Measurements from ENCODE around the gene MACROD2. TPM values are rescaled to one million over a fixed set of nuclear protein-coding genes. Genes with fewer than 3 reads are reported as not detected.

MACROD2 gene
- total RNA-seq, 4 donors from 2014 or later: 2.1 to 28.1 (median 12.6) TPM

- Histone ChIP-seq H3K4me1 (no peaks in the 10 kb centered on the region), H3K27ac (no peak overlapping the region), H3K4me3 (no peak overlapping the region), H3K36me3 (no peaks in the 10 kb centered on the region), H3K9me3 (no peaks in the 10 kb centered on the region), H3K27me3 (no peaks in the 10 kb centered on the region)
- intact Hi-C loops (cut with DNase I; ENCODE audit: low total_unique reads): no loop called here
- TF ChIP-seq POLR2A (IDR thresholded peaks at IDR 0.05) (no peak), CTCF (IDR thresholded peaks at IDR 0.05) (no peak)
- no peak for DNase-seq
Measured at GRCh38 chr20:14700639-14700960, 705.3 kb downstream of the MACROD2 start.

GRCh38 chr20:14701326-14701725 is 706.0 kb downstream of the MACROD2 start:
- no peak for TF ChIP-seq POLR2A (IDR thresholded peaks at IDR 0.05)
- no peak for TF ChIP-seq CTCF (IDR thresholded peaks at IDR 0.05)
- DNase-seq: no peak
- Histone ChIP-seq H3K36me3 (no peaks in the 10 kb centered on the region), H3K27ac (no peak overlapping the region), H3K4me1 (no peaks in the 10 kb centered on the region), H3K4me3 (no peak overlapping the region), H3K27me3 (no peaks in the 10 kb centered on the region), H3K9me3 (no peaks in the 10 kb centered on the region)
- intact Hi-C loops (cut with DNase I; ENCODE audit: low total_unique reads): no loop called here

- H3K4me3 ChIP-seq: no peak overlapping the region
- TF ChIP-seq CTCF (IDR thresholded peaks at IDR 0.05) (no peak), POLR2A (IDR thresholded peaks at IDR 0.05) (no peak)
- no peak for DNase-seq
- H3K9me3 ChIP-seq: no peaks in the 10 kb centered on the region
- no peak overlapping the region for H3K27ac ChIP-seq
- H3K36me3 ChIP-seq: no peaks in the 10 kb centered on the region
- H3K4me1 ChIP-seq: no peaks in the 10 kb centered on the region
- intact Hi-C loops (cut with DNase I; ENCODE audit: low total_unique reads): no loop called here
- no peaks in the 10 kb centered on the region for H3K27me3 ChIP-seq
Measured at GRCh38 chr20:14706555-14706954, 711.2 kb downstream of the MACROD2 start.

GRCh38 chr20:14707026-14707680 is 711.8 kb downstream of the MACROD2 start:
- Histone ChIP-seq H3K4me3 (no peak overlapping the region), H3K27ac (no peak overlapping the region), H3K4me1 (no peaks in the 10 kb centered on the region), H3K27me3 (no peaks in the 10 kb centered on the region), H3K9me3 (no peaks in the 10 kb centered on the region), H3K36me3 (no peaks in the 10 kb centered on the region)
- intact Hi-C loops (cut with DNase I; ENCODE audit: low total_unique reads): no loop called here
- TF ChIP-seq POLR2A (IDR thresholded peaks at IDR 0.05): no peak
- TF ChIP-seq CTCF (IDR thresholded peaks at IDR 0.05): no peak
- DNase-seq: no peak

GRCh38 chr20:14707865-14708596 is 712.7 kb downstream of the MACROD2 start:
- intact Hi-C loops (cut with DNase I; ENCODE audit: low total_unique reads): no loop called here
- Histone ChIP-seq H3K36me3 (no peaks in the 10 kb centered on the region), H3K27me3 (no peaks in the 10 kb centered on the region), H3K4me3 (no peak overlapping the region), H3K9me3 (no peaks in the 10 kb centered on the region), H3K4me1 (no peaks in the 10 kb centered on the region), H3K27ac (no peak overlapping the region)
- DNase-seq: no peak
- TF ChIP-seq CTCF (IDR thresholded peaks at IDR 0.05): no peak
- no peak for TF ChIP-seq POLR2A (IDR thresholded peaks at IDR 0.05)

All from uterus (tissue), 4 donors.